Aorta (tissue), 5 donors: ENCODE measurements around the gene PLEKHA7. TPM values are rescaled to one million over a fixed set of nuclear protein-coding genes. Genes with fewer than 3 reads are reported as not detected.
A peak's percentile ranks its signal among the peaks of the same experiment; 100 is the strongest.

ENCODE experiments used
- ATAC-seq: fragments of 200-7000 bp; cut with Tn5 transposase; one replicate; pipeline ENCODE4 v1.9.1; 2022; ENCODE audit warnings: moderate library complexity; ENCODE audit not compliant: low FRiP score
- DNase-seq, 2 donors: peaks; one replicate each; pipeline ENCODE4 v3.0.0-alpha.2; 2020
- H3K27ac ChIP-seq, 2 donors: one replicate each; pipeline ENCODE4 v1.5.1; 2013; ENCODE audit warnings: low read length in 2 of 2, mild to moderate bottlenecking in 2 of 2, moderate library complexity in 2 of 2, control low read depth in 1 of 2, inconsistent platforms in 1 of 2, low read depth in 1 of 2
- H3K27me3 ChIP-seq, 2 donors: one replicate each; pipeline ENCODE4 v1.6.1; 2013; ENCODE audit warnings: control low read depth in 1 of 2, low read length in 1 of 2, mild to moderate bottlenecking in 1 of 2, moderate library complexity in 1 of 2; ENCODE audit not compliant: insufficient read depth in 2 of 2, control insufficient read depth in 1 of 2
- H3K36me3 ChIP-seq, 2 donors: one replicate each; pipeline ENCODE4 v1.6.1; 2013; ENCODE audit warnings: control low read depth in 1 of 2, low read length in 1 of 2, mild to moderate bottlenecking in 1 of 2; ENCODE audit not compliant: insufficient read depth in 2 of 2, control insufficient read depth in 1 of 2
- H3K4me1 ChIP-seq, 2 donors: one replicate each; pipeline ENCODE4 v1.6.1; 2013; ENCODE audit warnings: low read length in 2 of 2, control low read depth in 1 of 2, mild to moderate bottlenecking in 1 of 2, moderate library complexity in 1 of 2; ENCODE audit not compliant: insufficient read depth in 2 of 2, control insufficient read depth in 1 of 2
- H3K4me3 ChIP-seq, 2 donors: one replicate each; pipeline ENCODE4 v1.5.1; 2013; ENCODE audit warnings: low read length in 2 of 2, control low read depth in 1 of 2, mild to moderate bottlenecking in 1 of 2
- H3K9me3 ChIP-seq: one replicate; pipeline ENCODE4 v1.6.1; 2013; ENCODE audit warnings: mild to moderate bottlenecking, low read length; ENCODE audit not compliant: control insufficient read depth
- WGBS, 2 donors: extraction: QIAGEN DNeasy Blood & Tissue Kit; methylation state at CpG; one replicate each; pipeline ENCODE4 v1.1.7; 2013; 5-methylcytosine and 5-hydroxymethylcytosine counted together
- intact Hi-C, 2 donors: fragments of 100-400 bp; cut with DNase I; formaldehyde crosslinking; loops; one replicate each; pipeline versions ENCODE4 v1.14.2 to v1.15.0; 2022
- polyA plus RNA-seq, 2 donors: library from polyadenylated mRNA; stranded (reverse); fragments of 200-250 nt; gene quantifications; one replicate each; pipeline ENCODE4 v1.2.3, GENCODE V29; 2013
- total RNA-seq, 2 donors: library from RNA; stranded (reverse); fragmentation: NEBNext Ultra II Directional; extraction: Animal tissue kit (Norgen Biotek cat#: 25700); gene quantifications; one replicate each; pipeline ENCODE4 v1.2.1, GENCODE V29; 2021
- donor health status: healthy with polysubstance abuse.
- donor health status: Bipolar disorder and iron deficiency.
- donor health status: DM: no; HTN: no; CAD: no.
- donor health status: DM: no; HTN: no; CAD: no.
- donor health status: DM: yes; HTN: yes; CAD: no.

Gene PLEKHA7
- total and polyA plus RNA-seq, 4 donors, result 5.9 to 17.1 (median 11.9) TPM

GRCh38 chr11:16785520-16786128 is 228.6 kb downstream of the PLEKHA7 start:
- ATAC-seq, result peak; percentile 84
- 41 to 47% methylated on average over 7 of the region's 7 CpGs for WGBS, 2 donors
- Histone ChIP-seq H3K4me3 (no peak overlapping the region), H3K27ac (no peak overlapping the region), H3K36me3 (no peaks in the 10 kb centered on the region), H3K4me1 (no peaks in the 10 kb centered on the region), H3K27me3 (no peaks in the 10 kb centered on the region), H3K9me3 (no peaks in the 10 kb centered on the region)
- DNase-seq, result peak in 1 of 2 donors; percentile 73
- intact Hi-C loops, result loop anchor here (5.0 kb wide), 3 partner anchors 37 to 277 kb away; no protein-coding TSS in a partner anchor

GRCh38 chr11:16784666-16785065 is 229.5 kb downstream of the PLEKHA7 start:
- H3K4me3 ChIP-seq, result no peak overlapping the region
- DNase-seq, result no peak
- no peaks in the 10 kb centered on the region for H3K27me3 ChIP-seq
- no peak for ATAC-seq
- WGBS, 2 donors, result 66 to 68% methylated on average over 2 of the region's 2 CpGs
- H3K36me3 ChIP-seq, result no peaks in the 10 kb centered on the region
- H3K9me3 ChIP-seq, result no peaks in the 10 kb centered on the region
- intact Hi-C loops, result loop anchor here (5.0 kb wide), 3 partner anchors 38 to 278 kb away; no protein-coding TSS in a partner anchor
- no peaks in the 10 kb centered on the region for H3K4me1 ChIP-seq
- H3K27ac ChIP-seq, result no peak overlapping the region

GRCh38 chr11:16784097-16784496 is 230.1 kb downstream of the PLEKHA7 start:
- no peak for ATAC-seq
- WGBS, 2 donors, result 77 to 84% methylated on average over 2 of the region's 2 CpGs
- DNase-seq, result no peak

GRCh38 chr11:16783321-16783801 is 230.9 kb downstream of the PLEKHA7 start:
- Histone ChIP-seq H3K9me3 (no peaks in the 10 kb centered on the region), H3K27ac (no peak overlapping the region), H3K4me1 (no peaks in the 10 kb centered on the region), H3K36me3 (no peaks in the 10 kb centered on the region), H3K4me3 (no peak overlapping the region), H3K27me3 (no peaks in the 10 kb centered on the region)
- intact Hi-C loops, result no loop called here
- DNase-seq (no peak), ATAC-seq (no peak)
- 95 to 96% methylated on average over 22 of the region's 22 CpGs for WGBS, 2 donors

More at GRCh38 chr11:16784097-16784496, 230.1 kb downstream of the PLEKHA7 start:
- Histone ChIP-seq H3K4me3 (no peak overlapping the region), H3K9me3 (no peaks in the 10 kb centered on the region), H3K27ac (no peak overlapping the region), H3K4me1 (no peaks in the 10 kb centered on the region), H3K27me3 (no peaks in the 10 kb centered on the region), H3K36me3 (no peaks in the 10 kb centered on the region)
- intact Hi-C loops, result no loop called here

- no peak overlapping the region for H3K27ac ChIP-seq
- no peak for DNase-seq
- no peak for ATAC-seq
- H3K36me3 ChIP-seq, result no peaks in the 10 kb centered on the region
- WGBS, 2 donors, result 68% methylated on average over 11 of the region's 11 CpGs
- no peaks in the 10 kb centered on the region for H3K27me3 ChIP-seq
- intact Hi-C loops, result no loop called here
- H3K9me3 ChIP-seq, result no peaks in the 10 kb centered on the region
- H3K4me3 ChIP-seq, result no peak overlapping the region
- H3K4me1 ChIP-seq, result no peaks in the 10 kb centered on the region
These were observed 232.0 kb downstream of the PLEKHA7 start for GRCh38 chr11:16781936-16782919.

- Histone ChIP-seq H3K4me1 (no peaks in the 10 kb centered on the region), H3K9me3 (no peaks in the 10 kb centered on the region), H3K27ac (no peak overlapping the region), H3K36me3 (no peaks in the 10 kb centered on the region), H3K4me3 (no peak overlapping the region), H3K27me3 (no peaks in the 10 kb centered on the region)
- DNase-seq, result no peak
- no peak for ATAC-seq
- intact Hi-C loops, result no loop called here
- 91 to 93% methylated on average over 19 of the region's 19 CpGs for WGBS, 2 donors
These were observed 233.3 kb downstream of the PLEKHA7 start for GRCh38 chr11:16780698-16781550.

- no peaks in the 10 kb centered on the region for H3K4me1 ChIP-seq
- intact Hi-C loops, result no loop called here
- 95 to 96% methylated on average over 2 of the region's 2 CpGs for whole genome bisulfite sequencing, 2 donors
- no peak overlapping the region for H3K27ac ChIP-seq
- no peak overlapping the region for H3K4me3 ChIP-seq
- H3K27me3 ChIP-seq, result no peaks in the 10 kb centered on the region
- H3K9me3 ChIP-seq, result no peaks in the 10 kb centered on the region
- no peaks in the 10 kb centered on the region for H3K36me3 ChIP-seq
- DNase-seq (no peak), ATAC-seq (no peak)
These were observed 234.1 kb downstream of the PLEKHA7 start for GRCh38 chr11:16780146-16780545.

- Histone ChIP-seq H3K9me3 (no peaks in the 10 kb centered on the region), H3K36me3 (no peaks in the 10 kb centered on the region), H3K27me3 (no peaks in the 10 kb centered on the region), H3K4me3 (no peak overlapping the region), H3K4me1 (no peaks in the 10 kb centered on the region), H3K27ac (no peak overlapping the region)
- intact Hi-C loops, result loop anchor here in 1 of 2 donors (10.0 kb wide), 1 partner anchor 65 kb away; no protein-coding TSS in a partner anchor
- DNase-seq (peak in 1 of 2 donors; percentile 64), ATAC-seq (no peak)
- WGBS, 2 donors, result 86 to 91% methylated on average over 7 to 8 of the region's 8 CpGs
These were observed 234.8 kb downstream of the PLEKHA7 start for GRCh38 chr11:16779436-16779835.
